Breast epithelium (tissue), 4 donors: ENCODE data around the gene PLEKHN1. TPM values are rescaled to one million over a fixed set of nuclear protein-coding genes. Genes with fewer than 3 reads are reported as not detected.
A peak's percentile ranks its signal among the peaks of the same experiment; 100 is the strongest.

ENCODE experiments used
- DNase-seq, 2 donors: peaks; one replicate each; pipeline ENCODE4 v3.0.0-alpha.2; 2019; ENCODE audit warnings: low spot score in 2 of 2
- H3K27ac ChIP-seq, 2 donors: fragments of 200-600 bp; sonication (generic) in 1 of 2; one replicate each; pipeline ENCODE4 v1.5.1; 2016 to 2019; ENCODE audit warnings: mild to moderate bottlenecking in 1 of 2
- H3K27me3 ChIP-seq, 2 donors: fragments of 200-600 bp; sonication (generic) in 1 of 2; one replicate each; pipeline versions ENCODE4 v1.5.1 to v1.6.0; 2017 to 2019; ENCODE audit warnings: control low read depth in 1 of 2, mild to moderate bottlenecking in 1 of 2
- H3K36me3 ChIP-seq: fragments of 200-600 bp; one replicate; pipeline ENCODE4 v1.5.1; 2019
- H3K4me1 ChIP-seq, 2 donors: fragments of 200-600 bp; sonication (generic); one replicate each; pipeline ENCODE4 v1.5.1; 2016 to 2019; ENCODE audit warnings: control low read depth in 1 of 2
- H3K4me3 ChIP-seq, 3 donors: fragments of 200-600 bp; sonication (generic); 1 replicate in 2 of 3; 2 replicates in 1 of 3; pipeline ENCODE4 v1.5.1; 2016 to 2019; ENCODE audit warnings: mild to moderate bottlenecking in 3 of 3, moderate library complexity in 2 of 3
- H3K9me3 ChIP-seq, 2 donors: fragments of 200-600 bp; sonication (generic) in 1 of 2; one replicate each; pipeline ENCODE4 v1.5.1; 2016 to 2019; ENCODE audit warnings: control low read depth in 1 of 2
- POLR2A ChIP-seq: fragments of 450-650 bp; IDR thresholded peaks from one replicate; pipeline ENCODE4 v1.6.1; 2016; ENCODE audit warnings: antibody characterized with exemption, mild to moderate bottlenecking, moderate library complexity
- POLR2AphosphoS5 ChIP-seq, 3 donors: sonication (generic); formaldehyde crosslinking; IDR thresholded peaks; one replicate each; pipeline ENCODE4 v1.6.1; 2017; ENCODE audit warnings: antibody characterized with exemption in 3 of 3
- intact Hi-C: fragments of 100-400 bp; cut with DNase I; formaldehyde crosslinking; loops from one replicate; pipeline ENCODE4 v1.15.1; 2023; ENCODE audit warnings: low total_unique reads
- total RNA-seq, 3 donors: library from RNA; depleted of rRNA; stranded (reverse); fragments of >200 nt; gene quantifications; one replicate each; pipeline ENCODE4 v1.1.0, GENCODE V29; 2016
- TF ChIP-seq, protein P1 (sequence below), 3 donors: fragments of 450-650 bp; IDR thresholded peaks; one replicate each; pipeline ENCODE4 v1.5.1; 2016 to 2017; ENCODE audit warnings: antibody characterized with exemption in 3 of 3, mild to moderate bottlenecking in 3 of 3, moderate library complexity in 3 of 3

The PLEKHN1 gene
- total RNA-seq, 3 donors from 2014 or later = 0.16 to 2.8 (median 1.6) TPM

DNA sequence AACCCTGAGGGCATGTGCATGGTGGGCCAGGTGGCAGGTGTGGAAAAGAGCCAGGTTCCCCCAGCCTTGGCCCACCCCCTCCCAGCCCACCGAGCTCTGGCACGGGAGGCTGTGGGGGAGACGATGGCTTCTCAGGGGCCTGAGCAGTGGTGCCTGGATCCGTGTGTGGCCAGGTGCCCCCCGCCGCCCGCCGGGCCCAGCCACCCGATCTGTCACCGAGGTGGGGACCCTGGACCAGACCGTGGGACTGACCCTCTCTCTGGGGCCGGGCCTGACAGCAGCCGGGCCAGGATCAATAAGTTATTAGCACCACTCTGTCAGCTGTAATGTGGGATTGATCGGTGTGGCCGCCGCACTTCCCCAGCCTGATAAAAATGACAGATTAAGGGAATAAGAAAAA is 28.8 kb upstream of the PLEKHN1 start:
- Histone ChIP-seq H3K9me3 (no peaks in the 10 kb centered on the region), H3K27ac (no peak overlapping the region), H3K27me3 (peaks cover 14 to 65% of the 10 kb centered on the region in 2 donors), H3K4me3 (no peak overlapping the region), H3K36me3 (no peaks in the 10 kb centered on the region), H3K4me1 (peaks cover 21 to 30% of the 10 kb centered on the region in 2 donors)
- intact Hi-C loops = loop anchor here (1.0 kb wide), 1 partner anchor 63 kb away; the partner anchor contains the start of gene HES4
- TF ChIP-seq POLR2AphosphoS5 (IDR thresholded peaks at IDR 0.05) (no peak), POLR2A (no peak)
- TF ChIP-seq, protein P1, sequence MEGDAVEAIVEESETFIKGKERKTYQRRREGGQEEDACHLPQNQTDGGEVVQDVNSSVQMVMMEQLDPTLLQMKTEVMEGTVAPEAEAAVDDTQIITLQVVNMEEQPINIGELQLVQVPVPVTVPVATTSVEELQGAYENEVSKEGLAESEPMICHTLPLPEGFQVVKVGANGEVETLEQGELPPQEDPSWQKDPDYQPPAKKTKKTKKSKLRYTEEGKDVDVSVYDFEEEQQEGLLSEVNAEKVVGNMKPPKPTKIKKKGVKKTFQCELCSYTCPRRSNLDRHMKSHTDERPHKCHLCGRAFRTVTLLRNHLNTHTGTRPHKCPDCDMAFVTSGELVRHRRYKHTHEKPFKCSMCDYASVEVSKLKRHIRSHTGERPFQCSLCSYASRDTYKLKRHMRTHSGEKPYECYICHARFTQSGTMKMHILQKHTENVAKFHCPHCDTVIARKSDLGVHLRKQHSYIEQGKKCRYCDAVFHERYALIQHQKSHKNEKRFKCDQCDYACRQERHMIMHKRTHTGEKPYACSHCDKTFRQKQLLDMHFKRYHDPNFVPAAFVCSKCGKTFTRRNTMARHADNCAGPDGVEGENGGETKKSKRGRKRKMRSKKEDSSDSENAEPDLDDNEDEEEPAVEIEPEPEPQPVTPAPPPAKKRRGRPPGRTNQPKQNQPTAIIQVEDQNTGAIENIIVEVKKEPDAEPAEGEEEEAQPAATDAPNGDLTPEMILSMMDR (IDR thresholded peaks at IDR 0.05) = no peak
- DNase-seq = no peak

DNA sequence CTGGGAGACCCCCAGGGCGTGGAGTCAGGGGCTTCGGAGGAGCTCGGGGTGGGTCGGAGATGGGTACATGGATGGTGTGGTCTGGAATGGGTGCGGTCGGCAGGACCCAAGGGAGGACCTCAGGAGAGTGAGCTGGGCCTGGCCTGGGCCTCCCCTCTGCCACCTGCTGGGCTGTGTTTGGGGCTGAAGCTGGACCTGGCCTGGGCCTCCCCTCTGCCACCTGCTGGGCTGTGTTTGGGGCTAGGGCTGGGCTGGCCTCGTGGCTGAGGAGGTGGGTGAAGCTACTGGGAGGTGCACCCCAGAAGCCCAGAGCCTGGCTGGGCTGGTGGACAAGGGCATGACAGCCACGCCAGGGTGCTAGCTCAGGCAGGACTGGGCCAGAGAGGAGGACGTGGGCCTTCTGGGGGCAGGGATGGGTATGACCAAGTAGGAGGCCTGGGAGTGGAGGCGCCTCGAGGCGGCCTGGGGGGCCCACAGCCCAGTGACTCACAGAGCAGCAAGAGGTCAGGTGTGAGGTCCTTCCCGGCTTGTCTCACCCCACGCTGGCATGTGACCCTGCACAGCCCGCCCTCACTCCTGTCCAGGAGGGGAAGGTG is 28.1 kb upstream of the PLEKHN1 start:
- peaks cover 18 to 72% of the 10 kb centered on the region in 2 donors for H3K27me3 ChIP-seq
- peaks cover 25 to 35% of the 10 kb centered on the region in 2 donors for H3K4me1 ChIP-seq
- no peak overlapping the region for H3K4me3 ChIP-seq
- H3K36me3 ChIP-seq = no peaks in the 10 kb centered on the region
- H3K27ac ChIP-seq = no peak overlapping the region
- intact Hi-C loops = no loop called here
- TF ChIP-seq POLR2AphosphoS5 (IDR thresholded peaks at IDR 0.05) = no peak
- TF ChIP-seq, protein P1 (IDR thresholded peaks at IDR 0.05) = peak; percentile 18 to 44 (median 43)
- no peaks in the 10 kb centered on the region for H3K9me3 ChIP-seq
- DNase-seq = peak in 1 of 2 donors; percentile 70

DNA sequence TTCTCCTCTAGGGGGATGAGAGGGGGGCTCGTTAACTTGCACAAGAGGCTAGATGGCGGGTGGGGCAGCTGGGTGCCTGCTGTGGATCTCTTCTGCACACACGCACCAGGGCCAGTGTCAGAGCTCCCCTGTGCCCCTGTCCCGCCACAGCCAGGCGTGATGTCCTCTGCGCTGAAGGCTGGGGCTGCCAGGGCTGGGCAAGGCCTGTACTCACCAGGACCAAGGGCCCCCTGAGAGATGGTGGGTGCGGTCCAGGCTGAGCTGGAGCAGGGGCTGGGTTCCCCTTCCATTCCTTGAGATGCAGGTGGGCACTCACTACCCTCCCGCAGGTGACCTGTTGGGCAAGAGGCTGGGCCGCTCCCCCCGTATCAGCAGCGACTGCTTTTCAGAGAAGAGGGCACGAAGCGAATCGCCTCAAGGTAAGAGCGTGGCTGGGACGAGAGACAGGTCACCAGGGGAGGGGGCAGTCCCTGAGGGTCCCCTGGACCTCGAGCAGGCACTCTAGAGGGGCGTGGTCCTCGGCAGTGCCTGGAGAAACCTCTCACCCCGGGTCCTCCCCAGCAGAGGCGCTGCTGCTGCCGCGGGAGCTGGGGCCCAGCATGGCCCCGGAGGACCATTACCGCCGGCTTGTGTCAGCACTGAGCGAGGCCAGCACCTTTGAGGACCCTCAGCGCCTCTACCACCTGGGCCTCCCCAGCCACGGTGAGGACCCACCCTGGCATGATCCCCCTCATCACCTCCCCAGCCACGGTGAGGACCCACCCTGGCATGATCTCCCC is 27.4 kb upstream of the PLEKHN1 start:
- intact Hi-C loops = no loop called here
- TF ChIP-seq POLR2A (no peak), POLR2AphosphoS5 (IDR thresholded peaks at IDR 0.05) (no peak)
- TF ChIP-seq, protein P1 (IDR thresholded peaks at IDR 0.05) = no peak
- H3K27ac ChIP-seq = no peak overlapping the region
- peaks cover 25 to 35% of the 10 kb centered on the region in 2 donors for H3K4me1 ChIP-seq
- DNase-seq = no peak
- peaks cover 18 to 73% of the 10 kb centered on the region in 2 donors for H3K27me3 ChIP-seq
- no peak overlapping the region for H3K4me3 ChIP-seq
- H3K9me3 ChIP-seq = no peaks in the 10 kb centered on the region
- H3K36me3 ChIP-seq = no peaks in the 10 kb centered on the region

DNA sequence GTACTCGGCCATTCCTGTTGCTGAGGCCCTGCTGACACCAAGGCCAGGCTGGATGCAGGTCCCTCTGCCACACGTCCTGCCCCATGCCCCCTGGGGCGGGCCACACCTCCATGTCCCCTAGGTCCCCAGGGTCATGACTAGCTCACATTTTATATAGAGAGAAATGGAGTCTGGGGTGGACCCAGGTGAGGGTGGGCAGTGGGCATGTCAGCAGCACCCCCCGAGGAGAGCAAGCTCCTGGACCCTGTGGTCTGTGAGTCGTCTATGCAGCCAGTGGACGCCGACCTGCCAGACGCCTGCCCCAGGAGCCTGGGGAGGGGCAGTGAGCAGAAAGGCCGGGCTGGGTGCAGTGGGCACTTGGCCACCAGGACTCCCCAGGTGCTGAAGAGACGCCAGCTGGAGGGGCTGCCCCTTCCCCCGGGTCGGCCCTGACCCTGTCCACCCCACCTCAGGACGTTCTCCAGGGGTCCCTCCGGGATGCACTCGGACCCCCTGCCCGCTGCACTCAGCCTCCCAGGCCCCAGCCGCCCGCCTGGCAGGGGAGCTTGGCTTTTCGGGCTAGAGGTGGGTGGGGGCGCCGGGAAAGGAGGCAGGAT is 26.7 kb upstream of the PLEKHN1 start:
- Histone ChIP-seq H3K27me3 (peaks cover 18 to 73% of the 10 kb centered on the region in 2 donors), H3K4me1 (peaks cover 25 to 35% of the 10 kb centered on the region in 2 donors), H3K27ac (no peak overlapping the region), H3K4me3 (peak overlapping the region in 2 of 3 donors; percentile 43 to 70), H3K36me3 (no peaks in the 10 kb centered on the region), H3K9me3 (no peaks in the 10 kb centered on the region)
- DNase-seq = no peak
- intact Hi-C loops = no loop called here
- TF ChIP-seq POLR2A (no peak), POLR2AphosphoS5 (IDR thresholded peaks at IDR 0.05) (no peak)
- TF ChIP-seq, protein P1 (IDR thresholded peaks at IDR 0.05) = no peak
